Smooth muscle cell of the umbilical artery (primary cell): Measurements from ENCODE around the gene PKP2. TPM values are rescaled to one million over a fixed set of nuclear protein-coding genes. Genes with fewer than 3 reads are reported as not detected.

Experiments
- total RNA-seq: library from RNA; depleted of rRNA; stranded (reverse); fragments of >200 nt; gene quantifications from 2 replicates; pipeline ENCODE4 v1.2.3, GENCODE V29; 2014

Gene PKP2
- total RNA-seq = 3.4 and 20.5 TPM in 2 replicates

GRCh38 chr12:32896432-32897280 is at the start of gene PKP2:
PKP2 (minus strand) TSS chr12:32896777; CDS start chr12:32896731, 46 bp downstream.

DNA sequence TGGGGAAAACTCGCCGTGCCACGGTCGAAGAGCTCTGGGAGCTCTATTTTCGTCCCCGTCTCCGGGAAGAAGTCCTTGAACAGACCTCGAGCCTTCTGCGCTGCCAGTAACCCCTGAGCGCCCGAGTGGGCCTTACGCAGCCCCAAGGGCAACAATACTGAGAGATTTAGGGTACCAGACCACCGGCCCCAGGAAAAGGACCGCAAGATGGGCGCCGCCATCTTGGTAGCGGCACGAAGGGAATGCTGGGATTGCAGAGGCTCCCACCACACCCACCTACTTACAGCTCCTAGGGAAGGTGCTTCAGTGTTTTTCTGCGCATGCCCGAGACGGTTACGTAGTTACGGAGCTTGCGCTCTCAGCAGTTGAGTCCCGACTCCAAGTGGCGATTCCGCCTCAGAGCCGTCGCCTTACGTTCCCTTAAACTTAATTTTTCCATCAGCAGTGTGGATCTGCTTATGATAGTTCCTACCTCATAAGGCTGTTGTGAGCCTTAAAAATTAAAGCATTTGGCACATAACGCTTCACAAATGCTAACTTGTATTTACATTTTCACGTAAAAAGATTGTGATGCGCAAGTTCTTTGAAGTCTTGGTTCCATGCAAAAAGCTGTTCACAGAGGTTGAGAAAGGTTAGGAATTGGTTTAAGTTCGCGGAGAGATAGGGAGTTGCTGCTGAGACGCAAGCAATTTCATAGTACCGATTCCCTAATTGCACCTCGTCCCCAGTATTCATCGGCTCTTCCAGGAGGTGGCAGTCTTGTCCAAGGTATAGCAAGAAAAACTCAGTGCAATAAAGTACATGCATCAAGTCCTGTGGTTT is 140.7 kb downstream of the PKP2 start, which contains the start of gene YARS2:
Gene YARS2, minus strand, starts transcription at position 244 of the 822 bp plus-strand sequence. Its CDS starts 23 bp downstream, at position 221.

Other genes starting within 250 kb of the PKP2 start
- gene DNM1L, start 217.5 kb downstream of the PKP2 start, total RNA-seq = 89.1 and 110 TPM in 2 replicates
- gene YARS2, start 140.9 kb downstream of the PKP2 start, total RNA-seq = 32.7 and 35.4 TPM in 2 replicates